Tibial nerve (tissue), 3 donors: Measurements from ENCODE around the gene SLC7A5.

ENCODE experiments used
- POLR2A ChIP-seq, 2 donors: fragments of 450-650 bp; IDR thresholded peaks; one replicate each; pipeline ENCODE4 v1.6.1; 2017; ENCODE audit warnings: antibody characterized with exemption in 2 of 2, mild to moderate bottlenecking in 2 of 2, moderate library complexity in 2 of 2
- TF ChIP-seq, protein P1 (sequence below), 5 experiments: fragments of 200-600 bp in 3 of 5; fragments of 450-650 bp in 2 of 5; sonication (generic) in 3 of 5; IDR thresholded peaks; one replicate each; pipeline ENCODE4 v1.5.1; 2016 to 2019; ENCODE audit warnings: antibody characterized with exemption in 5 of 5, mild to moderate bottlenecking in 3 of 5, moderate library complexity in 2 of 5

DNA sequence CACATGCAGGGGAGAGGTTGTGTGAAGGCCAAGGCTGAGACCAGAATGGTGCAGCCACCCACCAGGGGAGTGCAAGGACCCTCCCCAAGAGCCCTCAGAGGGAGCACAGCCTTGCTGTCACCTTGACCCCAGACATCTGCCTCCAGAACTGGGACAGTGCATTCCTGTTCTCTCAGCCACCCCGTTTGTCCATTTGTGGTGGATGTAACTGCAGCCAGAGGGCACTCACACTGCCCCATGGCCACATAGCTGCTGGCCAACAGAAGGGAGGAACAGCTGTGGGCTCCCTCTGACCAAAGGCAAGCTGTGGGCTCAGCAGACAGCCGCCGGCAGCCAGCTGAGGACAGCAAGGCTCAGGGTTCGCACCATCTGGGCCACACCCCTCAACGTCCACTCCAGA is 53.7 kb downstream of the SLC7A5 start:
- TF ChIP-seq, protein P1, sequence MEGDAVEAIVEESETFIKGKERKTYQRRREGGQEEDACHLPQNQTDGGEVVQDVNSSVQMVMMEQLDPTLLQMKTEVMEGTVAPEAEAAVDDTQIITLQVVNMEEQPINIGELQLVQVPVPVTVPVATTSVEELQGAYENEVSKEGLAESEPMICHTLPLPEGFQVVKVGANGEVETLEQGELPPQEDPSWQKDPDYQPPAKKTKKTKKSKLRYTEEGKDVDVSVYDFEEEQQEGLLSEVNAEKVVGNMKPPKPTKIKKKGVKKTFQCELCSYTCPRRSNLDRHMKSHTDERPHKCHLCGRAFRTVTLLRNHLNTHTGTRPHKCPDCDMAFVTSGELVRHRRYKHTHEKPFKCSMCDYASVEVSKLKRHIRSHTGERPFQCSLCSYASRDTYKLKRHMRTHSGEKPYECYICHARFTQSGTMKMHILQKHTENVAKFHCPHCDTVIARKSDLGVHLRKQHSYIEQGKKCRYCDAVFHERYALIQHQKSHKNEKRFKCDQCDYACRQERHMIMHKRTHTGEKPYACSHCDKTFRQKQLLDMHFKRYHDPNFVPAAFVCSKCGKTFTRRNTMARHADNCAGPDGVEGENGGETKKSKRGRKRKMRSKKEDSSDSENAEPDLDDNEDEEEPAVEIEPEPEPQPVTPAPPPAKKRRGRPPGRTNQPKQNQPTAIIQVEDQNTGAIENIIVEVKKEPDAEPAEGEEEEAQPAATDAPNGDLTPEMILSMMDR (IDR thresholded peaks at IDR 0.05): no peak
- TF ChIP-seq POLR2A (IDR thresholded peaks at IDR 0.05): no peak
